ENCODE data around the gene RHAG. TPM values are rescaled to one million over a fixed set of nuclear protein-coding genes. Genes with fewer than 3 reads are reported as not detected.
"Not testable (repeated sequence)": the region's sequence is repeated elsewhere in the genome, so short reads cannot be mapped to it uniquely, and the experiment has no call there.

Gene RHAG
- total RNA-seq, 1 donor from 2014 or later: 0.44 TPM

- no peak for DNase-seq
- Histone ChIP-seq H3K27me3 (ENCODE audit: low read depth) (peaks cover 6% of the 10 kb centered on the region), H3K9me3 (replicated peaks) (no peaks in the 10 kb centered on the region), H3K4me1 (no peaks in the 10 kb centered on the region), H3K4me3 (no peak overlapping the region), H3K27ac (replicated peaks) (no peak overlapping the region), H3K36me3 (no peaks in the 10 kb centered on the region)
- peak; percentile 87 for TF ChIP-seq CTCF (IDR thresholded peaks at IDR 0.05; ENCODE audit: borderline replicate concordance)
- intact Hi-C loops (cut with micrococcal nuclease): loop anchor here (5.0 kb wide), 1 partner anchor 75 kb away; no protein-coding TSS in a partner anchor
These were observed 29.8 kb downstream of the RHAG start for GRCh38 chr6:49606721-49607390.

DNA sequence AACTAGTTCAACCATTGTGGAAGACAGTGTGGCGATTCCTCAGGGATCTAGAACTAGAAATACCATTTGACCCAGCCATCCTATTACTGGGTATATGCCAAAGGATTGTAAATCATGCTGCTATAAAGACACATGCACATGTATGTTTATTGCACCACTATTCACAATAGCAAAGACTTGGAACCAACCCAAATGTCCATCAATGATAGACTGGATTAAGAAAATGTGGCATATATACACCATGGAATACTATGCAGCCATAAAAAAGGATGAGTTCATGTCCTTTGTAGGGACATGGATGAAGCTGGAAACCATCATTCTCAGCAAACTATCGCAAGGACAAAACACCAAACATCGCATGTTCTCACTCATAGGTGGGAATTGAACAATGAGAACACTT, 32.6 kb downstream of the RHAG start:
- H3K36me3 ChIP-seq; intact Hi-C loops (cut with micrococcal nuclease); H3K4me3 ChIP-seq; DNase-seq; H3K27me3 ChIP-seq (ENCODE audit: low read depth); H3K9me3 ChIP-seq (replicated peaks); H3K4me1 ChIP-seq; H3K27ac ChIP-seq (replicated peaks): not testable (repeated sequence)

- H3K27ac ChIP-seq (replicated peaks): not testable (repeated sequence)
These were observed 49.4 kb downstream of the RHAG start for GRCh38 chr6:49587262-49587661.

DNA sequence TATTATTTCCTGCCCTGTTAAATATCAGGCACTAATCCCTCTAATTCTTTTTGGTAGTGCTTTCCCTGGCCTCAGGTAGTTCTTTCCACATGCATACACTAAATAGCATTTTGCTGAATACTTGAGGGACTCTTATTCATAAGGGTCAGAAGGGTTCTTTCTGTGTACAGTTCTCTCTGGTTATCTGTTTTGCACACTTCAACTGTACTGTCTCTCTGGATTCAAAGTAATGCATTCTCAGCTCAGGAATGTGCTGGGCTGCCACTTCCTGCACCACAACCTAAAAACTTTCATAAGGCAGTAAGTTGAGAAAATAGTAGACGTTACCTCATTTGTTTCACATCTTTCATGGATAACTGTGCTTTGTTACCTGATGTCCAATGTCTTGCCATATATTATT, 54.1 kb downstream of the RHAG start:
- Histone ChIP-seq H3K4me3 (no peak overlapping the region), H3K27me3 (ENCODE audit: low read depth) (no peaks in the 10 kb centered on the region), H3K4me1 (no peaks in the 10 kb centered on the region), H3K9me3 (replicated peaks) (no peaks in the 10 kb centered on the region), H3K36me3 (no peaks in the 10 kb centered on the region), H3K27ac (replicated peaks) (no peak overlapping the region)
- intact Hi-C loops (cut with micrococcal nuclease): no loop called here
- no peak for DNase-seq
- no peak for TF ChIP-seq CTCF (IDR thresholded peaks at IDR 0.05; ENCODE audit: borderline replicate concordance)

More at GRCh38 chr6:49587262-49587661, 49.4 kb downstream of the RHAG start:
- H3K36me3 ChIP-seq; H3K4me3 ChIP-seq; intact Hi-C loops (cut with micrococcal nuclease); H3K4me1 ChIP-seq; DNase-seq; H3K27me3 ChIP-seq (ENCODE audit: low read depth); H3K9me3 ChIP-seq (replicated peaks): not testable (repeated sequence)

DNA sequence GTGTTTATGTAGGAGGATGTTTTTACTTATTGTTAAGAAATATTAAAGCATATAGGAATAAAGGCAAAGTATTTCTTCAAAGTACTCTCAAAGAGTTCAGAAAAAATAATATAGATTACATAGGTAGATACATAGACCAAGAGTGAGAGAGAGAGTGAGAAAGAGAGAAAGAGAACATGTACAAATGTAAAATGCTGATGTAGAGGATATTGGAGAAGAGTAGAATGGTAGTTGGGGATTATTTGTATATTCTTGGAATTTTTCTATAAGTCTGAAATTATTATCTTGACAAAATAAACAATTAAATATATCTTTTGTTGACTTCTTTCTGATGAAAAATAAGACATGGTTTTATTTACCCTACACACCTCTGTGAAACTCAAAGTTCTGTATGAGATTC, 57.0 kb downstream of the RHAG start:
- Histone ChIP-seq H3K4me1 (no peaks in the 10 kb centered on the region), H3K27ac (replicated peaks) (no peak overlapping the region), H3K27me3 (ENCODE audit: low read depth) (no peaks in the 10 kb centered on the region), H3K9me3 (replicated peaks) (no peaks in the 10 kb centered on the region), H3K36me3 (no peaks in the 10 kb centered on the region), H3K4me3 (no peak overlapping the region)
- no peak for DNase-seq
- intact Hi-C loops (cut with micrococcal nuclease): no loop called here
- no peak for TF ChIP-seq CTCF (IDR thresholded peaks at IDR 0.05; ENCODE audit: borderline replicate concordance)

- intact Hi-C loops (cut with micrococcal nuclease): no loop called here
- TF ChIP-seq CTCF (IDR thresholded peaks at IDR 0.05; ENCODE audit: borderline replicate concordance): no peak
- no peaks in the 10 kb centered on the region for H3K4me1 ChIP-seq
- no peaks in the 10 kb centered on the region for H3K27me3 ChIP-seq (ENCODE audit: low read depth)
- H3K27ac ChIP-seq (replicated peaks): no peak overlapping the region
- no peaks in the 10 kb centered on the region for H3K36me3 ChIP-seq
- H3K9me3 ChIP-seq (replicated peaks): no peaks in the 10 kb centered on the region
- H3K4me3 ChIP-seq: no peak overlapping the region
- no peak for DNase-seq
These were observed 60.0 kb downstream of the RHAG start for GRCh38 chr6:49576618-49577017.
